ENCODE data around the gene MCUR1.

Gene MCUR1

DNA sequence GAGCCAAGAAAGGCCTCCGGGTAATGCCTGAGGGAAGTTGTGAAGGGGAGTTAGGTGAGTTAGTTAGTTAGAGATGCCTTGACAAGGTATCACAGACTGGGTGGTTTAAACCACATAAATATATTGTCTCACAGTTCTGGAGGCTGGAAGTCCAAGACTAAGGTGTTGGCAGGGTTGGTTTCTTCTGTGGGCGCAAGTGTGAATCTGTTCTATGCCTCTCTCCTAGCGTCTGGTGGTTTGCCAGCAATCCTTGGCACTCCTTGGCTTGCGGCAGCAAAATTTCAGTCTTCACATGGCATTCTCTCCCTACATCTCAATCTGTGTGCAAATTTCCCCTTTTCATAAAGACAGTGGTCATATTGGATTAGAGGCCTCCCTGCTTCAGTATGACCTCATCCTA is 73.0 kb downstream of the MCUR1 start:
- Histone ChIP-seq H3K27me3 (peaks cover 26 to 38% (median 33%) of the 10 kb centered on the region in 11 experiments), H3K9me3 (replicated peaks in 1 of 11) (peaks cover 14 to 20% (median 18%) of the 10 kb centered on the region in 11 experiments)

More for the DNA sequence above, 73.0 kb downstream of the MCUR1 start:
- H4K20me1 ChIP-seq, result no peaks in the 10 kb centered on the region
- no peak for TF ChIP-seq Cebpa-rat (IDR thresholded peaks at IDR 0.05)
- no peak overlapping the region for H3K9ac ChIP-seq
- H3K36me3 ChIP-seq, result no peaks in the 10 kb centered on the region
- H3K4me3 ChIP-seq, result no peak overlapping the region
- no peaks in the 10 kb centered on the region for H3K4me1 ChIP-seq
- H3K27ac ChIP-seq, result no peak overlapping the region
- no peak overlapping the region for H3K4me2 ChIP-seq

Data from BLaER1 treated with 17β-estradiol and CSF1 and Interleukin-3, amounts not matched to agents 10 nM and 100 nM (cell line).